Activated CD4-positive, CD25-positive, alpha-beta regulatory T cell treated with anti-CD3 and anti-CD28 coated beads, Interleukin-2, amount 50 U/mL, for 24 hours (primary cell): Measurements from ENCODE around the gene ENTR1.

Source experiments
- ATAC-seq, 2 donors: fragments of 150-1000 bp; cut with Tn5 transposase; one replicate each; pipeline ENCODE4 v1.10.0; 2021; ENCODE audit warnings: mild to moderate bottlenecking in 1 of 2, moderate library complexity in 1 of 2

Gene ENTR1

DNA sequence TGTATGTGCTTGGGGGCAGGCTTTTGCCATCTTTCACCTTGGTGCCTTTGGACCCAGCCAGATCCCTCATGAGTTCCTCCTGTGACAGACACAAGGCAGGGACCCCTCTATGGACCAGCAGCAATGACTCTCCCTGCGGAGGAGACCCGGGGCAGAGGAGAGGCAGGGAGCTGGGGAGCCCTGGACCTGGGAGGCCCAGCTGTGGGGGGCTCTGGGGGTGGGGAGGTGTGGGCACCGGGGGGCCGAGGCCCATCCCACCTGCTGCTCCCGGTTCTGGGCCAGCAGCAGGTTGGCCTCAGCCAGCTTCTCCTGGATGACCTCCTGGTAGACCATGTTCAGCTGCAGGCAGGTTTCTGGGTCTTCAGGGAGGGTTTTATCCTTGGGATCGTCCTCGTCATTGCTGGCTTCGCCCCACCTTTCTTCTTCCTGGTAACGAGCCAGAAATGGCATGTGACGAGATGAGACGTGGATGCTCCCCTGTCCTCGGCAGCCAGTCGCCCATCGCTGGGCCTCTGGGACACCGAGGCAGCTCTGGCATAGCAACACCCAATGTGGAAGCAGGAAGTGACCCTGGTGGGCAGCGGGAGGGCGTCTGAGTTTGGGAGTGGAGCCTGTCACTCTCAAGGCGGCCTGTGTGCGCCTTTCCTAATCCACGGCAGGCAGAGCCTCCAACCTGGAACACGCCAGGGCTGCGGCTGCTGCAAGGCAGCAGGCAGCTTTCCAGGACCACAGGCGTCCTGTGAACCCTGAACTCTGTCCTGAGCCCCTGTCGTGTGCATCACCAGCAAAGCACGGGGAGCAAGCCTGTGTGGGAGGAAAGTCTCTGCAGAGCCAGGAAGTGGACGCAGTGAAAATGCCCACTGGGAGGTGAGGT is 14.8 kb downstream of the ENTR1 start:
- no peak for ATAC-seq

DNA sequence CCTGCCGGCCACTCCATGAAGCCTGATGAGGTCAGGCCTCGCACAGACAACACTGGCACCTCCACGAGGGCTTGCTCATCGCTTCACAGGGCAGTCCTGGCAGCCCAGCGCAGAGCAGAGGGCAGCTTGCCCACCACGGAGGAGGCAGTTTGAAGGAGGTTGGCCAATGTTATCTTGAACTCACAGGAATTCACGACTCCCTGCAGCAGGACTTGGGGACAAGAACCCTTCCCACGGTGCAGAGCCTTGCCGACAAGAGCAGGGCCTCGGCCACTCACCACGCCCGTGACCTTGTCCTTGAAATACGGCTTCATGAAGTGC is 15.4 kb downstream of the ENTR1 start:
- ATAC-seq, result no peak

DNA sequence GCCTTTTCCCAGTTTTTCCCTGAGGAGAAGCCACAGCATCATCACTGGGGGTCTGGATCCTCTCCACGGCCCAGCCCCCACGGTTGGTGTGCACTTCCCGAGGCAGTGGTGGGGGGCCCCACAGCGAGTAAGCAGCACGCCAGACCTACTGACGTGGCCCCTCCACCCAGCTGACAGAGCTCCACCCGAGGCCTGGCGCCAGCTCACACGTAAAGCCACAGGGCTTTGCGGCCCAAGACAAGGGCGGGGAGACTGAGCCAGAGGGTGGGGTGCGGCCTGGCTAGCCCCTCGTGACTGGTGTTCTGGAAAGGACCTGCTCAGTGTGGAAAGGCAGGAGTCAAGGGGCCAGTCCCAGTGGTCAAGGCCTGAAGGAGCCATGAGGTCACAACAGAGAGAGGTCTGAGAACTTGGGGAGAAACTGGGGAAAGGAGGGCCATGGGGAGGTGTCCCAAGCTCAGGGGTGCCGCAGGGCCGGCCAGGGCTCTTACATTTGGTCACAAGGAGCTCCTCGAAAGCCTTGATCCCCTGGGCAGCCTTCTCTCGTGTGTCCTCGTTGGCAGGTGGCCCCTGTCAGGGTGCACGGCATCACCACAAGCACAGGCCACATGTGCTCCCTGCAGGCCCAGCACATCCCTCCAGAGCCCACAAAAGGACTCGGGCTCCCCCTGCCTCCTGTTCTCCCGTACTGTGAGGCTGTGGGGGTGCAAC is 15.9 kb downstream of the ENTR1 start:
- ATAC-seq, result no peak

DNA sequence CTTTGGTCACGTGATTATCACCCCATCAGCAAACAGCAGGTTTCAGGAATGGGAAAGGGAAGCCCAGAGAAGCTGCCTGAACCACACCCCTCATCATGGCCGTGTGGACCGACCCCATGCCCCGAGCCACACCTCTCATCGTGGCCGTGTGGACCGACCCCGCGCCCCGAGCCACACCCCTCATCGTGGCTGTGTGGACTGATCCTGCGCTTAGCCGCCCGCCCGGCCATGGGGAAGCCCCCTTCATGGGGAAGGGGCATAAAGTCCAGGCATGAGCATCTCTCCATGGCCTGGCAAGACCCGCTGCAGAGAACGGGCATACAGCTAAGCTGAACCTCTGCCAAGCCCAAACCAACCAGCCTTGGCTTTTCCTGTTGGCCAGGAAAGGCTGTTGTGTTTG is 16.9 kb downstream of the ENTR1 start:
- no peak for ATAC-seq

DNA sequence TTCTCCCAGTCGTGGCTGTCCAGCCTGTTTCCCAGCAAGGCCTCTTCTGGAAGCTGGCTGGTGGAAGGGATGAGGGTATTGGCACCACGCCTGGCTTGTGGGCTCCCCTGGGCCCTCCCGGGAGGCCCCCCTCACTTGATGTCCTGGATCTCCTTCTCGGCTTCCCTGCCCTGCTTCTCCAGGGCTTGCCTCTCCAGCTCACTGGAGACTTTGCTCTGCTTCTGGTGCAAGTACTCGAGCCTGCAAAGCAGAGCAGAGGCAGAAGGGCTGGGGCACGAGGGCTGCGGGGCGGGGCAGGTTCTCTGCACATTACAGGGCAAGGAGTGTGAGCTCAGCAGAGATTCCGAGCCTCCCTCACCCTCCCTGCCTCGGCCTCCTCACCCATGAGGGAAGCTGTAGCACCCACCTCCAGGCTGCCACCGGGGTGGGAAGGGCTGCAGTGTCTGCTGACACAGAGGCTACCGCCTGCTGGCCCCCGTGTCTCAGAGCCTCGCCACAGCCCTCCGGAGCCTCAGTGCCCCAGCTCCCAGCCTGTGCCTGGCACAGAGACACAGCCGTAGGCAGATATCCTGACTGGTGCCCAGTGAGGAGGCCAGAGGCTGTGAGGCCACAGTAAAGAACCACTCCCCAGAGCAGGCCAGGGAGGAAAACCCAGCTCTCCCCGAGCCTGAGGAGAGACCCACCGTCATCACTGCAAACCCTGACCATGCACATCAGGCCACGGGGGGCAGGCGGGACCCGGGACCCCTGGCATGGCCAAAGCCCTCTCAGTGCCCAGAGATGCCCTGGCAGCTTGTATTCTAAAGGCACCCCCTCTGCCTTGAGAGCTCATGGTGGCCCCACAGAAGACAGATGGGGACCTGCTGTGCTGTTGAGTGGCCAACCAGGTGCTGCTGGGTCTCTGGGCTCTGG is 17.6 kb downstream of the ENTR1 start:
- ATAC-seq, result no peak

DNA sequence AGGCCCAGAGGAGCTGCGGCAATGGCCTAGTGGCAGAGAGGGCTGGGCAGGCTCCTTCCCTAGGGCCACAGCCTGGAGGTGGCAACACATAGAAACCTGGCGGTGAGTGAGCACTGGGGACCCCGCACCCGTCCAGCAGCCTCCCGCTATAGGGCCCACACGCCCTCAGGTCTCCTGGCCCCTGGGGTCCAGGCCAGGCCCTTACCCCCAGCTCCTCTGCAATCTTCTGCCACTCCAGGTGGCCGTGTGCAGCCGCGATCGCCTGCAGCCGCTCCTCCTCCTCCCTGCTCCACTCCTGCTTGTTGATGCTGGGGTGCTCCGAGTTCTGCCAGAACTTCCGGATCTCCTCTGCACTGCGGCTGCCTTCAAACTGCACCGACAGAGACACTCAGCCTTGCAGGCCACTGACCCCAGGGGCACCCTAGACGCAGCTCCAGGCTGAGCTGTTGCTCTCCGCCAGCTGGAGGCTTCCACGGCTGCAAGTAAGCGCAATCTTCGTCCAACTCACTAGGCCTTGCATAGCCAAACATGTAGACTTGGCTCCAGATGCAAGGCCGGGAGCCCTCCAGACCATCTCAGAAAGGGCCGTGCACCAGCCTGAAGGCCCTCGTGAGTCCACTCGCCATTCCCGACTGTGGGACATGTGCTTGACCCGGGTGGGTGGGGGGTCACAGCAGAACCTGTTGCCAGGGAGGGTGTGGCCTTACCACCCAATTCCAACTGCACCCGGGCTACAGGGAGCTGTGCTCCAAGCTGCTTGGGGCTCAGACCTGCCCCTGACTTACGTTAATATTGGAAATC is 18.5 kb downstream of the ENTR1 start:
- ATAC-seq, result no peak

DNA sequence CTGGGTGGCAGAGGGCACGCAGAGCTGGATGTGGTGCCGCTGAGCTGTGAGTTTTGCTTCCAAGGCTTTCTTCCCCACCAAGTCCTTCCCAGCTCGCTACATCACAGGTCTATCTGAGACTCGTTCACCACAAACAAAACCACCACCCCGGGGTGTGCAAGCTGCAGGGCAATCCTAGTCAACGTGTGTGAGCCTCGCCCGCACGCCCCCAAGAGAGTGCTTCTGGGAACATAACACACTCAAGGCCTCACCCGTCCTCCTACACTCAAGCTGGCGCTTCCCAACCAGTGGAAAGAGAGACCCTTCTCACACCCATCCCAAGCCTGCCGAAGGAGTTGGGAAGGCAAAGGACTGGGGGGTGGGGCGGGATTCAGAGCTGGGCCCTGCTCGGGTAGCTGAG is 21.0 kb downstream of the ENTR1 start:
- no peak for ATAC-seq

DNA sequence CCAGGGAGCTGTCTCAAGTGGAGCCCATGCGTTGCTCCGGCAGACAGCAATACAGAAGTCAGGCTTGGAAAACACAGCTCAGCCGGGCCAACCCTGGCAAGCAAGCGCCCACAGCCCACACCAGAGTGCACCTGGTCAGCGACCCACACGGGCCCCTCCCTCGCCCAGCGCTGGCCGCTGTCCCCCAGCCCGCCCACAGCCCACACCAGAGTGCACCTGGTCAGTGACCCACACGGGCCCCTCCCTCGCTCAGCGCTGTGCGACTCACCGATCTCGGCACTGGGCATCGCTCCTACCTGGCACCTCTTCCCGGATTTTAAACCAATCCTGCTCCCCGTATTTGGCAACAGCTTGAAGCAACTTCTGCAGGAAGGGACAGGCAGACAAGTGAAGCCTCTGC is 23.2 kb downstream of the ENTR1 start:
- no peak for ATAC-seq

DNA sequence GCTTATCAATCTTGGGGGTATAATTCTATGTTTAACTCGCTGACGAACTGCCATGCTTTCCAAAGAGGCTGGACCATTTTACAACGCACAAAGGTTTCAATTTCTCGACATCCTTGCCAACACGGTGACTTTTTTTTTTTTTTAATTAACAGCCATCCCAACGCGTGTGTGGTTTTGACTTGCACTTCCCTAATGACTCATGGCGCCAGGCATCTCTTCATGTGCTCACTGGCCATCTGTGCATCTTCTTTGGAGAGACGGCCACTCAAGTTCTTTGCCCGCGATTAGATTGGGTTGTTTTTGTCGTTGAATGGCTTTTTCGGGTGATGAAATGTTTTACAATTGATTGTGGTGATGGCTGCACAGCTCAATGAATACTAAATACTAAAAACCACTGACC is 24.4 kb downstream of the ENTR1 start:
- no peak for ATAC-seq

DNA sequence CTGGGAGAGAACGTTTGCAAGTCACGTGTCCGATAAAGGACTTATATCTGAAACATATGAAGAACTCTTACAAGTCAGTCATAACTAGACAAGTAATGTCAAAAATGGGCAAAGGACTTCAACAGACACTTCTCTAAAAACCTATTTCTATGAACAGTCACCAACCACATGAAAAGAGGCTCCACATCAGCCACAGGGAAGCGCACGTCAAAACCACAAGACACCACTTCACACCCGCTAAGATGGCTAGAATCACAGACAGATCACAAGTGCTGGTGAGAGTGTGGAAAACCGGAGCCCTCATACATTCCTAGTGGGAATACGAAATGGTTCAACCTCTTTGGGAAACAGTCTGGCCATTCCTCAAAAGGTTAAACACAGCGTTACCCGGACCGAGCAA is 25.4 kb downstream of the ENTR1 start:
- ATAC-seq, result peak; percentile 90

DNA sequence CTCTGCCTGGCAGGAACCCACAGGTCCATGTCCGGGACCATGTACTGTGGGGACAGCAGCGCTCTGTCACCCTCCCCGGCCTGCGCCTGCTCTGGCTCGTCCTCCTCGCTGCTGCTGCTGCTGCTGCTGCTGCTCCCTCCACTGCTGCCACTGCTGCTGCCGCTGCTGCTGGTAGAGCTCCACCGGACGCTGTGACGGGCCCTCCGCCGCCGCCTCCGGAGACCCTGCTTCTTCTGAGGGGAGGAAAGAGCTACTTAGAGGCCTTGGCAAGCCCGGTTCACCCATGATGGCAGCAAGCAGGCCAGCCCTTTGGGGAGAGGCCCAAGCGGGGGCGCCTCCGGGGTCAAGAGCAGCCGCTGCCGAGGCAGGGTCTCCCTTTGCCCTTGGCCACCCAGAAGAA is 27.0 kb downstream of the ENTR1 start:
- no peak for ATAC-seq

DNA sequence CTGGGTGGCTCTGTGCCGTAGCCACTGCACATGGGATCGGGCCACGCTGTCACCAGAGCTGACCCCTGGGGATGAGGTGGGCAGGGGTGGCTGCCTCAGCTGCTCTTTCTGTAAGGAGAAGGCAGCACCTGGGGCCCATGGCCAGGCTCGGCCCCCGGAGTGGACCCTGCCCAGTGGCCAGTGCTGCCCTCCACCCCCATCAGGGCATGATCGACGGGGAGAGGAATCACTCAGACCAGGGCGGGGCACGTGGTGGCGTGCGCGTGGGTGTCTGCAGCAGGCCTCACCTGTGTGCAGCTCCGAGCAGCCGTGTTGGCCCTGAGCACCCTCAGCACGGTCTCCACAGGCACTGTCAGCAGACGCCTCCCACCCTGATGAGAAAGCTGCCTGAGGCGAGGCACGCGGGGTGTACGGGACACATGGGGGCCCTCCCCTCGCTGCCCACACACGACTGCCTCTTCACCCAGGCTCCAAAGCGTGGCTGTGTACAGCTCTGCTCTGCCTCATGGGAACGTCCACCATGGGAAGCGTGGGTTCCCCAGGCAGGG is 28.4 kb downstream of the ENTR1 start:
- no peak for ATAC-seq

DNA sequence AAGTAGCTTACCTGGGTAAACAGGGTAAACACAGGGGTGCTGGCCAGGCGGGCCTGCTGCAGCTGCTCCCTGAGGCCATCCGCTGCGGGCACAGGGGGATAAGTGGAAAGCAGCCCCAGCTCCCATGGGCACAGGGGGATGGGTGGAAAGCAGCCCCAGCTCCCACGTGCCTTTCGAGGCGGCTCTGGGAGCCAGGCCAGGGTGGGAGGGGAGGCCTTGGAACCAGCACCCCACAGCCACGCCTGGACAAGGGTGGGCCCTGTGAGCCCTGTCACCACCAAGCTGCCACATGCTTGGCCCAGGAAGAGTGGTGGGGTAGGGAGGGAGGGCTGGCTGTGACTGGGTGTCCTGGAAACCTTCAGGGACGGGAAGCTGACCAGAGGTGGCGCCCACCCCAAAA is 29.1 kb downstream of the ENTR1 start:
- no peak for ATAC-seq

DNA sequence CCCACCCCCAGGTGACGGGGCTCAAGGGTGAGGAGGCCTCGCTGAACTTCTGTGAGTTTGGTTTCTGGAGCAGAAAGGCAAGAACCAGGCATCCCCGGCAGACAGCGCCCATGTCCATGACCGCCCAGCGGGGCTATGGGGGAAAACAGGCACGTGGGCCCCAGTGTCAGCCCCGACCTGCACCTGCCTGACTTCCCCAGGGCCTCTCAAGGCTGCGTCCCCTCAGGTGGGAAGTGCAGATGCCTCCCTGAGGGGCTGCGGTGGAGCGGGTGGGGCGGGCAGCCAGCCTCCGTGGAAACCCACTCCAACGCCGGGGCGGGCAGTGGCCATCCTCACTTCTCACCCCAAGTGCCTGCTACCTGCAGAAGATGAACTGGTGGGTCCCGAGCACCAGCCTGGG is 30.0 kb downstream of the ENTR1 start:
- no peak for ATAC-seq

DNA sequence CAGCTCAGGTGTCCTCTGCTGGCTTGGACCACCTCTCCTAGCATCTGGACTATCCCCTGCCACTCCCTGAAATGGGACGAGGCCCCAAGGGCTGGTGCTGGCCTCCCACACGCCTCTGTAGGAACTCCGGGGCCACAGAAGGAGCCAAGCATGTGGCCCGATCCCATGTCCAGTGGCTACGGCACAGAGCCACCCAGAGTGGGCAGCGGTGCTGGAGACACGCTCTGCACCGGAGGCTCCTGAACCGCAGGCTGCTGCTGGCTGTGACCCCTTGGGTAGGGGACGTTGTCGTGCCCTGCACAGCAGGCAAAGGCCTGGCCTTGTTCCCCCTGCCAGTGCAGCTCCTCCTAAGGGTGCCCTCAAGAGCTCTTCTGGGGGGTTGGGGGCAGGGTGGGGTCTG is 30.5 kb downstream of the ENTR1 start:
- no peak for ATAC-seq

DNA sequence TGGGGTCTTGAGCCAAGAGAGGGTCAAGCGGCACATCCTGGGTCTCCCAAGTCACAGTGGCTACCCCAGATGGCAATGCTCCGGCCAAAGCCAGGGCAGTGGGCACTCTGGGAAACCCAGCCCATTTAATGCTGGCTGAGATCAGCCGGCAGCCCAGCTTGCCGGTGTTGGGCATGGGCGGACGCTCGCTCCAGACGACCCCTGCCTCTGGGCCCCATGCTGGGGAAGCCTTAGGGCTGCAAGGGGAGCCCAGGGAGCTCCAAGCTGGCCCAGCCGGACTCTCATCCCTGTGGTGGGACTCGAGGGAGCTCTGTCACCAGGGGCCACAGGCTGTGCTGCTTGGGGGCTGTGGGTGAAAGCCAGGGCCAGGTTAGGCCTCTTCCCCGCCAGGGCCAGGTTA is 31.0 kb downstream of the ENTR1 start:
- no peak for ATAC-seq

DNA sequence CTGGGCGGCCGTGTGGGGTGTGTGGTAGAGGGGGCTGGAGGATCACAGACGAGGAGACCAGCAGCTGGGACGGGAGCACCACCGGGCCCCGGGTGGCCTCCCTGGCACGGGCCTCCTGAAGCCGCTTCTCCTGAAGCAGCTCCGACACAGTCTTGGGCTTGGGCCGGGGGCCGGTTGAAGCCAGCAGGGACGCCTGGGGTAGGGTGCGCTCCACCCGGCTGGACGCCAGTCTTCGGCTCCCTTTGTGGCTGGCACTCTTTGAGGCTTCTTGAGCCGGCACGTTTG is 31.5 kb downstream of the ENTR1 start:
- ATAC-seq, result no peak

DNA sequence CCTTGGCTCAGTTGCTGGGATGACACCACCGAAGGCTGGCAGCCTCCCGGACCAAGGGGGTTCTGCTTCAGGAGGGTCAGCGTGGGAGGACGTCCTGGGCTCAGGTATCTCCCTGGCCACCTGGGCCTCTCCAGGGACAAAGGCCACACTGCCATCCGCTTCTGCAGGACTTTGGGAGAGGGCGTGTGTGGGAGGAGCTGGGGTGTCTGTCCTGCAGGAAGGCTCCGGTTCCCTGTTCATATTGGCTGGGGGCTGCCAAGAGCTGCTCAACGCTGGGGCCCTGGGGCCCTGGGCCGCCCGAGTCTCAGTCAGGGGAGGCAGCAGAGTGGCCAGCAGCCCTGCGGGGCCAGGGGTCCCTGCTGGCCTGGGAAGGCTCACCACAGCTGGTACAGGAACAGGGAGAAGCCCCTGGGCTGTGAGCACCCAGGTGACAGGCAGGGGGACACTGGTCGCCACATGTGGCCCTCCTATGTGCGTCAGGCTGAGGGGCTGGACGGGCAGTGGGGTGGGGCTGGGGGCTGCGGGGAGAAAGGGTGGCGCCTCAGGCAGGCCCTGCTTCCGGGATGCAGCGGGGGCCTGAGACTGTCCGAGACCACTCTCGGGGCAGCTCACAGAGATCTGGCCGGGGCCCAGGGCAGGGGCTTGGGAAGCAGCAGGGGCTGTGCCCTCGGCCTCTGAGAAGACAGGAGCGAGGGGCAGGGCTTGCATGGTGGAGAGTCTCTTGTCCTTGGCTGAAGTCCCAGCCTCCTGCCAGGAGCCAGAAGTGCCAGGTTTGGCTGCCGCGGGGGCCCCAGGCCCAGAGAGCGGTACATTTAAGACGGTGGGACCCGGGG is 32.0 kb downstream of the ENTR1 start:
- no peak for ATAC-seq

DNA sequence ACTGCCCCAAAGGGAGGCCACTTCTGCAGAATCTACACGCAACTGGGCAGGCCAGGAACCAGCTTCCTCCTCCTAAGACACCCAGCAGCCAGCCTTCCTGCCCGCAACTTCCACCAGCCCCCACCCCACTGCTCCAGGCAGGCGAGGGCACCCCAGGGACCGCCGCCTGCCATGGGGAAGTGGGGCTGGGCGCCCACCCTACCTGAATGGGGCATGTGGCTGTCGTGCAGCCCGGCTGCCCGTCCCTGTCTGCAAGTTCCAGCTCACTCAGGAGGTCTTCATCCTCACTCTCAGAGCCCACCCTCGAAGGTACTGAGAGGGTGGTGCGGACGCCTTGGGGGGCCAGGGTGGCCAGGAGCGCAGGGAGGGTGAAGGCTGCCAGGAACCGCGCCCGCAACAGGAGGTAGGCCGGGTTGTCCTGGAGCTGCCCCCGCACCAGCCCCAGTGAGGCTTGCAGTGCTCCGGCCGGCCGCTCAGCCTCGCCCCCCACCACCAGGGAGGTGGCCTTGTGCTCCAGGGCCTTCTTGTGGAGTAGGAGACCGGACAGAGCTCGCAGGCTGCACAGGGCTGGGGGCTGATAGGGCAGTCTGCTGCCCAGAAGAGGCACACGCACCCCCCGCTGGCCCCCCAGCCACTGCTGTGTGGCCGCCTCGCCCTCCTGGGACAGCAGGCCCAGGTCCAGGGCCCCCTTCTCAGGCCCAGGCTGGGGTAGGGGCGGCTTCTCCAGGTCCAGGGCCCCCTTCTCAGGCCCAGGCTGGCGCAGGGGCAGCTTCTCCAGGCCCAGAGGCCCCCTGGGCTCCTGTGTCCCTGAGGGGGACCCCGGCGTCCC is 32.9 kb downstream of the ENTR1 start:
- ATAC-seq, result no peak

DNA sequence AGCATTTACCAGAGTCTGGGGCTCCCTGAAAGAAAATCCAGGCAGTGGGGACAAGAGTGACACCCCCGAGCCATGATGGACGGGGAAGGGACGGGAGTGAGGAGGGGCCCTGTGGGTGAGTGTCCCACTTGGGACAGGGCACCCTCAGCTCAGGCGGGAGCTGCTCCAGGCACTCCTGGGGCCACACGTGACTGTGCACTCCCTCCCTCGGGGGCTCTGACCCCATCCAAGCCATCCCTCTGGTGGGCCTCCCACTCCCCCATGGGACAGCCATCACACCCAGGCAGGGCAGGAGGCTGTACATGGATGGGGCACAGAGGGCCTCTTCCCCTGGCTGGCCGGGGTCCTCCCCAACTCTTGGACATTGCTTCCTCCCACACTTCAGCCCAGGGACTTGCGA is 34.0 kb downstream of the ENTR1 start:
- ATAC-seq, result no peak

DNA sequence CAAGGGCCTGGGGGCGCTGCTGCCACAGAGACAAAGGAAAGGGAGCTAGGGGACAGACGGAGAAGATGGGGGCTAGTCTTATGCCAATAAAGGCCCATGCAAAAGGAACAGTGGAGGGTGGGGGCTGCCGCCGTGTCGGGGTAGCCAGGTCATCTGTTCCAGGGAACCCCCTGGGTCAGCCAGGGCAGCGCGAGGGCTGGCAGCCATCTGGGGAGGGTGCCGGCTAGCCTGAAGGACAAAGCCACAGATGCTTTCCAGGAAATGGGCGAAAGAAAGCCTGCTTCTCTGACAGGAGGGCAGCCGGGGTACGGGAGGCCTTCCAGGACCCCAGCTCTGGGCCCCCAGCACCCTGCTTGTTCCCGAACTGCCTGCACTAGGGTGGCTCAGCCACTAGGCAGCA is 35.3 kb downstream of the ENTR1 start:
- ATAC-seq, result no peak
